Gastroesophageal sphincter (tissue), 3 donors: Measurements from ENCODE around the gene DAPK2.

Experiments used
- EP300 ChIP-seq: sonication (generic); formaldehyde crosslinking; IDR thresholded peaks from one replicate; pipeline ENCODE4 v1.6.1; 2017; ENCODE audit warnings: antibody characterized with exemption, mild to moderate bottlenecking
- POLR2A ChIP-seq, 2 donors: fragments of 450-650 bp; IDR thresholded peaks; one replicate each; pipeline ENCODE4 v1.6.1; 2017; ENCODE audit warnings: antibody characterized with exemption in 2 of 2, mild to moderate bottlenecking in 2 of 2, moderate library complexity in 1 of 2
- POLR2AphosphoS5 ChIP-seq: sonication (generic); formaldehyde crosslinking; IDR thresholded peaks from one replicate; pipeline ENCODE4 v1.6.1; 2017; ENCODE audit warnings: antibody characterized with exemption
- TF ChIP-seq, protein P1 (sequence below), 4 experiments: fragments of 200-600 bp in 2 of 4; fragments of 450-650 bp in 2 of 4; sonication (generic) in 1 of 4; IDR thresholded peaks; one replicate each; pipeline ENCODE4 v1.5.1; 2017 to 2019; ENCODE audit warnings: antibody characterized with exemption in 4 of 4, mild to moderate bottlenecking in 2 of 4, moderate library complexity in 2 of 4

DNA sequence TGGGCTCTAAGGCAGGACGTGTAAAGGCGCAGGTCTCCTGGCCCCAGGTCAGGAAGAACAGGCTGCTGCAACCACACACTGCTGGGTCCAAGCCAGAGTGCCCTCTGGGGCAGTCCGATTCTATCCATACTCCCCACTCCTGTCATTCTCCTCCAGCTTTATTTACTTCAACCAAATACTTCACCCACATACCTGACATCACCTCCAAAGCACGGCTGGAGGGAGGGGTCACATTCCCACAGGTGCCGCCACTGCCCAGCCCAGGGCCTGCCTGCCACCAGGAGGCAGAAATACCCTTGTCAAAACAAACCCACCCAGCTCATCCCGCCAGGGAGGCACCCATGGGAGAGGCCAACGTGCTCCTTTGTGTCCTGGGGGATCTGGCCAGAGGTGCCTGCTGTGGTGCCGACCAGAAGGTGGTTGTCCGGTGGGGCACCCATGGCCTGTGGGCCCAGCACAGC lies 100.4 kb downstream of the DAPK2 start:
- TF ChIP-seq, protein P1, sequence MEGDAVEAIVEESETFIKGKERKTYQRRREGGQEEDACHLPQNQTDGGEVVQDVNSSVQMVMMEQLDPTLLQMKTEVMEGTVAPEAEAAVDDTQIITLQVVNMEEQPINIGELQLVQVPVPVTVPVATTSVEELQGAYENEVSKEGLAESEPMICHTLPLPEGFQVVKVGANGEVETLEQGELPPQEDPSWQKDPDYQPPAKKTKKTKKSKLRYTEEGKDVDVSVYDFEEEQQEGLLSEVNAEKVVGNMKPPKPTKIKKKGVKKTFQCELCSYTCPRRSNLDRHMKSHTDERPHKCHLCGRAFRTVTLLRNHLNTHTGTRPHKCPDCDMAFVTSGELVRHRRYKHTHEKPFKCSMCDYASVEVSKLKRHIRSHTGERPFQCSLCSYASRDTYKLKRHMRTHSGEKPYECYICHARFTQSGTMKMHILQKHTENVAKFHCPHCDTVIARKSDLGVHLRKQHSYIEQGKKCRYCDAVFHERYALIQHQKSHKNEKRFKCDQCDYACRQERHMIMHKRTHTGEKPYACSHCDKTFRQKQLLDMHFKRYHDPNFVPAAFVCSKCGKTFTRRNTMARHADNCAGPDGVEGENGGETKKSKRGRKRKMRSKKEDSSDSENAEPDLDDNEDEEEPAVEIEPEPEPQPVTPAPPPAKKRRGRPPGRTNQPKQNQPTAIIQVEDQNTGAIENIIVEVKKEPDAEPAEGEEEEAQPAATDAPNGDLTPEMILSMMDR (IDR thresholded peaks at IDR 0.05) = no peak
- no peak for TF ChIP-seq EP300
- TF ChIP-seq POLR2AphosphoS5 = no peak
- TF ChIP-seq POLR2A (IDR thresholded peaks at IDR 0.05) = no peak
